Measurements from ENCODE around the gene PACSIN2. TPM values are rescaled to one million over a fixed set of nuclear protein-coding genes. Genes with fewer than 3 reads are reported as not detected.

The PACSIN2 gene
- total RNA-seq, 1 donor from 2014 or later, result 63.0 TPM

DNA sequence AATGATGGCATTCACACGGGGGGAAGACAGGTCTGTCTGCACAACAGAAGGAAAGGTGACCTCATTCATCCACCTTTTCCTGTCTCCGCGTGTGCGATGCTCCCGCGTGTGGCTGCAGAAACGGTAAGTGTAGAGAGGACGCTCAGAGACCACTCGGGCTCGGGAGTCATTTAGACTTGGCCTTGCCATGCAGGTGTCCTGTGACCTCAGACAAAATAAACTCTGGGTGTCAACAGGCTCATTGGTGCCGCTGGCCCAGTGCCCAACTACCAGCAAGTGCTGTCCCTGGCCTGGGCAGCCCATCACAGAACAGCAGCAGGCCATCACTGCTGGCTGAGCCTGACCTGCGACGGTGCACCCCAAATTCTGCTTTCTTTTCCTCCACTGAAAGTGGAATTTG lies 109.7 kb downstream of the PACSIN2 start:
- DNase-seq (ENCODE audit: low read depth), result no peak
- H3K4me3 ChIP-seq (ENCODE audit: low read depth, low read length), result no peak overlapping the region

DNA sequence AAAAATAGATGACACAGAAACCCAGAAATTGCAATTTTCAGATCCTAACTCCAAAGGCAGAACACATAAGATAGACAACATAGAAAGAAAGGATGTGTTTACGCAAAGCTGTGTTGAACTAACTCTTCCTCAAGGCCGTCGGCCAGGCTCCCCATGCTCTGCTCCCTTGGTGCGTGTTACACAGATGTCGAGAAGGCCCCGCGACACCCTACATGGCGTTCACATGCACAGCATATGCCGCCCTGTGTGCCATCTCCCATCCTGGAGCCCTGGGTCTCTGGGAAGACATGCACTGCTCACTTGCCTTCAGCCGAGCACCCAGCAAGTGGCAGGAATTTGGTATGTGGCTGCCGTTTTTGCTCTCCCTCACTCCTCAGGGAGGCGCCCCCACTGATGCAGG lies 110.9 kb downstream of the PACSIN2 start:
- DNase-seq (ENCODE audit: low read depth), result no peak
- TF ChIP-seq, protein P1, sequence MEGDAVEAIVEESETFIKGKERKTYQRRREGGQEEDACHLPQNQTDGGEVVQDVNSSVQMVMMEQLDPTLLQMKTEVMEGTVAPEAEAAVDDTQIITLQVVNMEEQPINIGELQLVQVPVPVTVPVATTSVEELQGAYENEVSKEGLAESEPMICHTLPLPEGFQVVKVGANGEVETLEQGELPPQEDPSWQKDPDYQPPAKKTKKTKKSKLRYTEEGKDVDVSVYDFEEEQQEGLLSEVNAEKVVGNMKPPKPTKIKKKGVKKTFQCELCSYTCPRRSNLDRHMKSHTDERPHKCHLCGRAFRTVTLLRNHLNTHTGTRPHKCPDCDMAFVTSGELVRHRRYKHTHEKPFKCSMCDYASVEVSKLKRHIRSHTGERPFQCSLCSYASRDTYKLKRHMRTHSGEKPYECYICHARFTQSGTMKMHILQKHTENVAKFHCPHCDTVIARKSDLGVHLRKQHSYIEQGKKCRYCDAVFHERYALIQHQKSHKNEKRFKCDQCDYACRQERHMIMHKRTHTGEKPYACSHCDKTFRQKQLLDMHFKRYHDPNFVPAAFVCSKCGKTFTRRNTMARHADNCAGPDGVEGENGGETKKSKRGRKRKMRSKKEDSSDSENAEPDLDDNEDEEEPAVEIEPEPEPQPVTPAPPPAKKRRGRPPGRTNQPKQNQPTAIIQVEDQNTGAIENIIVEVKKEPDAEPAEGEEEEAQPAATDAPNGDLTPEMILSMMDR (conservative IDR thresholded peaks at IDR 0.05; ENCODE audit: low read depth, low read length), result no peak
- H3K4me3 ChIP-seq (ENCODE audit: low read depth, low read length), result no peak overlapping the region

More for the DNA sequence above, 109.7 kb downstream of the PACSIN2 start:
- TF ChIP-seq, protein P1 (conservative IDR thresholded peaks at IDR 0.05; ENCODE audit: low read depth, low read length), result no peak

DNA sequence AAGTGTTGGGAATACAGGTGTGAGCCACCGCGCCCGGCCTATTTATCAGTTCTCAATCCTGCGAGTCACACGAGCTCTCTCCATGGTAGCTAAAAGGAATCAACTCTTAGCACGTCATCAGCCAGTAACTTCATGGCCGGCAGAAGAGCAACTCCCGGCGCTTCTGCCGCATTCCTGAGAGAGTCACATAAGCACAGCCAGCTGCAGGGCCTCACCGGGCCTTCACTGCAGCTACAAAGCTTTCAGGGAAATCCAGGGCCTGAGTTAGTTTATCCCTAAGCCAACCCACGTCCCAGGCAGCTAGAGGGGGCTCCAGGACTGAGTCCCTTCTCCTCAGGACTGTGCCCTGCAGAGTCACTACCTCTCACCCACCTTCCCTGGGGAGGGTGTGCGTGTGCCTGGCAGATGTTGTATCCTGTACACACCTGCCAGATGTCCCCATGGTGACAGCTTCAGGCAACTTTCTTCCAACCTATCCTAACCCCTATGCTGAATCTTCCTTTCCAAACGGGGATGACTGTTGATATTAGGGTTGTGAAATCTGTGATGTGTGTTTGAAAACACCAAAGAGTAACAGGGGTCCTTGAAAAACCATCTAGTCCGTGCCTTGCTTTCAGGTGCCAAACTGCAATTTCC lies 112.0 kb downstream of the PACSIN2 start:
- TF ChIP-seq, protein P1 (conservative IDR thresholded peaks at IDR 0.05; ENCODE audit: low read depth, low read length), result no peak

DNA sequence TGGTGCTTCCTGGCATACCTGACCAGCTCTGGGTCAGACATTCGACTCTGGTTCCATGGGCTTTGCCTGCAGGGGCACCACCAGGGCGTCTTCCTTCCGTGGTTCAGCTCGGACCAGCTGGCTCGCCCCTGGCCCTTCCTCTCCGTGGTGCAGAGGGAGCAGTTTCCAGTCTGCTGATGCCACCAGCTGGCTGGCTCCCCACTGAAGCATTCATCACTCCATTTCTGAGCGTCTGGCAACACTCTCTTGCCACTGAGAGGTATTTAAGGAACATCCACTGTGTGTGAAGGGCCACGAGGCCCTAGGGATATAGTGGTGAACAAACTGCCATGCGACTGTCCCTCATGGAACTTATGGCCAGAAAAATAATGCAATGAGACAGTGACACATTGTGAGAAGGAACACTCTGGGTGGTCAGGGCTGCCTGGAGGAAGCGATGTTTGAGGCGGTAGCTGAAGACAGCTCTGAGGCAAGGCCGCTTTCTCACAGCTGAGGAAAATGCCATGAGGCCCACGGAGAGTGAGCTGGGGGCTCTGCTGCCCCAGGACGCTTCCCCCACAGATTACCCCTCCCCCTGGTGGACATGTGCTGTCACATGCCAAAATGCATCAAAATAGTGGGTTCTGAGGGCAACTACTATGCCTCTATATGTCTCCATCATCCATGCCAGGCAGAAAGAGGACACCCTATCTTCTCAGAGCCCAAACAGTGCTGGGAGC lies 113.0 kb downstream of the PACSIN2 start:
- no peak for DNase-seq (ENCODE audit: low read depth)
- TF ChIP-seq, protein P1 (conservative IDR thresholded peaks at IDR 0.05; ENCODE audit: low read depth, low read length), result peak; percentile 41

More for the DNA sequence above, 112.0 kb downstream of the PACSIN2 start:
- no peak overlapping the region for H3K4me3 ChIP-seq (ENCODE audit: low read depth, low read length)
- no peak for DNase-seq (ENCODE audit: low read depth)

DNA sequence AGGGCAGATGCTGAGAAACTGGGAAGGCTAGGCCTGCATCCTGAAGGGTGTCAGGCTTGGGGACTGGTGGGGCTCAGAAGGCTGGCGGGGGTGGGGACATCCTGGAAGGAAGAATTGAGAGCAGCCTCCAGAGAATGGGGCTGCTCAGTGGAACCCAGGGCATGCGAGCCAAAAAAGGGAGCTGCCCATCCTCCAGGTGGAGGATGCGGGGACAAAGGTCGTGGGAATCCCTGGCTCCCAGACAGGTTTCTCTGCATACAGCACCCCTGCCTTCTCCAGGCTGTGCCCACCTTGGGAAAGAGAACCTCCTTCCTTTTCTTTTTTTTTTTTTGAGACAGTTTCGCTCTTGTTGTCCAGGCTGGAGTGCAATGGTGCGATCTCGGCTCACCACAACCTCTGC lies 117.0 kb downstream of the PACSIN2 start:
- TF ChIP-seq, protein P1 (conservative IDR thresholded peaks at IDR 0.05; ENCODE audit: low read depth, low read length), result no peak
- no peak overlapping the region for H3K4me3 ChIP-seq (ENCODE audit: low read depth, low read length)
- no peak for DNase-seq (ENCODE audit: low read depth)

More for the DNA sequence above, 113.0 kb downstream of the PACSIN2 start:
- no peak overlapping the region for H3K4me3 ChIP-seq (ENCODE audit: low read depth, low read length)

DNA sequence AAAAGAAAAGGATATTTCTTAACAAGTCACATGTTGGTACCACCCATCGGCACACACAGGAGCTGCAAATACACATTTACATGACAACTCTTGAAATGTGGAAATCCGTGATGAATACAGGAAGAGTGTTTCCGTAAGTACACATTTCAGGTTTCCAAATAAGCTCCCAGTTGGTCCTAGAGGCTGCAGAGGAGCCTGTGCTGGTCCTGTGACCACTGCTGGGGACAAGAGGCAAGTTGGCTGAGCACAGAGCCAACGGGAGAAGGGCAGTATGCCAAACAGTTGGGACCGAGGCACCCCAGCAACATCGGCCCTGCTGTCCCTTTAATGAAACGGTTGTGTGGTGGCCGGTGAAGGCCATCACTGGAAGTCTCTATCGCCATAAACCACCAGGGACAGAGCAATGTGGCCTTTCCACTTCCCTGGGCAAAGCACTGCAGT lies 119.4 kb downstream of the PACSIN2 start:
- TF ChIP-seq, protein P1 (conservative IDR thresholded peaks at IDR 0.05; ENCODE audit: low read depth, low read length), result no peak
- H3K4me3 ChIP-seq (ENCODE audit: low read depth, low read length), result no peak overlapping the region
- DNase-seq (ENCODE audit: low read depth), result no peak
